ENCODE results near the gene MTHFD1L.

MTHFD1L gene

GRCh38 chr6:151059612-151060095, 194.2 kb downstream of the MTHFD1L start:
- Histone ChIP-seq H3K9me3 (ENCODE audit: control insufficient read depth, insufficient read depth, low read depth, low read length) (no peaks in the 10 kb centered on the region), H3K27ac (ENCODE audit: low read depth, low read length) (no peak overlapping the region), H3K9ac (ENCODE audit: low read length) (no peak overlapping the region), H3K4me3 (ENCODE audit: low read depth, low read length) (no peak overlapping the region), H3K36me3 (ENCODE audit: control insufficient read depth, insufficient read depth, low read length) (peaks cover 8% of the 10 kb centered on the region; the same call in 1 of the 2 replicates), H3K27me3 (ENCODE audit: control insufficient read depth, insufficient read depth, low read length) (no peaks in the 10 kb centered on the region), H3K4me1 (ENCODE audit: control insufficient read depth, insufficient read depth, low read length) (no peaks in the 10 kb centered on the region; the same call in 1 of the 2 replicates)

- no peaks in the 10 kb centered on the region; the same call in 1 of the 2 replicates for H3K4me1 ChIP-seq (ENCODE audit: control insufficient read depth, insufficient read depth, low read length)
These were observed 194.7 kb downstream of the MTHFD1L start for GRCh38 chr6:151060096-151060765.

GRCh38 chr6:151060766-151061531, 195.4 kb downstream of the MTHFD1L start:
- Histone ChIP-seq H3K9me3 (ENCODE audit: control insufficient read depth, insufficient read depth, low read depth, low read length) (no peaks in the 10 kb centered on the region), H3K9ac (ENCODE audit: low read length) (no peak overlapping the region), H3K36me3 (ENCODE audit: control insufficient read depth, insufficient read depth, low read length) (peaks cover 14% of the 10 kb centered on the region; the same call in 1 of the 2 replicates), H3K27me3 (ENCODE audit: control insufficient read depth, insufficient read depth, low read length) (no peaks in the 10 kb centered on the region), H3K4me1 (ENCODE audit: control insufficient read depth, insufficient read depth, low read length) (no peaks in the 10 kb centered on the region; the same call in 1 of the 2 replicates), H3K27ac (ENCODE audit: low read depth, low read length) (no peak overlapping the region), H3K4me3 (ENCODE audit: low read depth, low read length) (no peak overlapping the region)

More at GRCh38 chr6:151060096-151060765, 194.7 kb downstream of the MTHFD1L start:
- Histone ChIP-seq H3K27ac (ENCODE audit: low read depth, low read length) (no peak overlapping the region), H3K36me3 (ENCODE audit: control insufficient read depth, insufficient read depth, low read length) (peaks cover 10% of the 10 kb centered on the region; the same call in 1 of the 2 replicates), H3K9me3 (ENCODE audit: control insufficient read depth, insufficient read depth, low read depth, low read length) (no peaks in the 10 kb centered on the region), H3K9ac (ENCODE audit: low read length) (no peak overlapping the region), H3K4me3 (ENCODE audit: low read depth, low read length) (no peak overlapping the region), H3K27me3 (ENCODE audit: control insufficient read depth, insufficient read depth, low read length) (no peaks in the 10 kb centered on the region)

- H3K9me3 ChIP-seq (ENCODE audit: control insufficient read depth, insufficient read depth, low read depth, low read length): no peaks in the 10 kb centered on the region
- H3K9ac ChIP-seq (ENCODE audit: low read length): no peak overlapping the region
- H3K4me3 ChIP-seq (ENCODE audit: low read depth, low read length): no peak overlapping the region
- no peaks in the 10 kb centered on the region for H3K27me3 ChIP-seq (ENCODE audit: control insufficient read depth, insufficient read depth, low read length)
- no peak overlapping the region for H3K27ac ChIP-seq (ENCODE audit: low read depth, low read length)
- no peaks in the 10 kb centered on the region; the same call in 1 of the 2 replicates for H3K4me1 ChIP-seq (ENCODE audit: control insufficient read depth, insufficient read depth, low read length)
- peaks cover 6% of the 10 kb centered on the region; the same call in 1 of the 2 replicates for H3K36me3 ChIP-seq (ENCODE audit: control insufficient read depth, insufficient read depth, low read length)
These were observed 197.8 kb downstream of the MTHFD1L start for GRCh38 chr6:151063352-151063751.

- H3K9ac ChIP-seq (ENCODE audit: low read length): no peak overlapping the region
- no peaks in the 10 kb centered on the region for H3K27me3 ChIP-seq (ENCODE audit: control insufficient read depth, insufficient read depth, low read length)
- peaks cover 6% of the 10 kb centered on the region; the same call in 1 of the 2 replicates for H3K36me3 ChIP-seq (ENCODE audit: control insufficient read depth, insufficient read depth, low read length)
- no peaks in the 10 kb centered on the region; the same call in 1 of the 2 replicates for H3K4me1 ChIP-seq (ENCODE audit: control insufficient read depth, insufficient read depth, low read length)
- H3K9me3 ChIP-seq (ENCODE audit: control insufficient read depth, insufficient read depth, low read depth, low read length): no peaks in the 10 kb centered on the region
- no peak overlapping the region for H3K27ac ChIP-seq (ENCODE audit: low read depth, low read length)
- no peak overlapping the region for H3K4me3 ChIP-seq (ENCODE audit: low read depth, low read length)
These were observed 198.5 kb downstream of the MTHFD1L start for GRCh38 chr6:151063842-151064647.

- Histone ChIP-seq H3K9me3 (ENCODE audit: control insufficient read depth, insufficient read depth, low read depth, low read length) (no peaks in the 10 kb centered on the region), H3K27ac (ENCODE audit: low read depth, low read length) (no peak overlapping the region), H3K4me3 (ENCODE audit: low read depth, low read length) (no peak overlapping the region), H3K9ac (ENCODE audit: low read length) (no peak overlapping the region), H3K27me3 (ENCODE audit: control insufficient read depth, insufficient read depth, low read length) (no peaks in the 10 kb centered on the region), H3K4me1 (ENCODE audit: control insufficient read depth, insufficient read depth, low read length) (no peaks in the 10 kb centered on the region), H3K36me3 (ENCODE audit: control insufficient read depth, insufficient read depth, low read length) (peaks cover 11% of the 10 kb centered on the region; the same call in 1 of the 2 replicates)
These were observed 199.7 kb downstream of the MTHFD1L start for GRCh38 chr6:151065027-151065815.

- H3K9ac ChIP-seq (ENCODE audit: low read length): no peak overlapping the region
- H3K4me3 ChIP-seq (ENCODE audit: low read depth, low read length): no peak overlapping the region
- H3K36me3 ChIP-seq (ENCODE audit: control insufficient read depth, insufficient read depth, low read length): peaks cover 11% of the 10 kb centered on the region; the same call in 1 of the 2 replicates
- H3K9me3 ChIP-seq (ENCODE audit: control insufficient read depth, insufficient read depth, low read depth, low read length): no peaks in the 10 kb centered on the region
- H3K4me1 ChIP-seq (ENCODE audit: control insufficient read depth, insufficient read depth, low read length): no peaks in the 10 kb centered on the region
- H3K27me3 ChIP-seq (ENCODE audit: control insufficient read depth, insufficient read depth, low read length): no peaks in the 10 kb centered on the region
- H3K27ac ChIP-seq (ENCODE audit: low read depth, low read length): no peak overlapping the region
These were observed 202.4 kb downstream of the MTHFD1L start for GRCh38 chr6:151067684-151068596.

- no peaks in the 10 kb centered on the region for H3K9me3 ChIP-seq (ENCODE audit: control insufficient read depth, insufficient read depth, low read depth, low read length)
- peaks cover 11% of the 10 kb centered on the region; the same call in 1 of the 2 replicates for H3K36me3 ChIP-seq (ENCODE audit: control insufficient read depth, insufficient read depth, low read length)
- no peaks in the 10 kb centered on the region for H3K4me1 ChIP-seq (ENCODE audit: control insufficient read depth, insufficient read depth, low read length)
- H3K9ac ChIP-seq (ENCODE audit: low read length): no peak overlapping the region
- no peak overlapping the region for H3K4me3 ChIP-seq (ENCODE audit: low read depth, low read length)
- H3K27me3 ChIP-seq (ENCODE audit: control insufficient read depth, insufficient read depth, low read length): no peaks in the 10 kb centered on the region
- H3K27ac ChIP-seq (ENCODE audit: low read depth, low read length): no peak overlapping the region
These were observed 203.3 kb downstream of the MTHFD1L start for GRCh38 chr6:151068761-151069312.

- Histone ChIP-seq H3K4me3 (ENCODE audit: low read depth, low read length) (no peak overlapping the region), H3K27ac (ENCODE audit: low read depth, low read length) (no peak overlapping the region), H3K36me3 (ENCODE audit: control insufficient read depth, insufficient read depth, low read length) (peaks cover 11% of the 10 kb centered on the region; the same call in 1 of the 2 replicates)
These were observed 204.1 kb downstream of the MTHFD1L start for GRCh38 chr6:151069641-151070040.

More at GRCh38 chr6:151069641-151070040, 204.1 kb downstream of the MTHFD1L start:
- Histone ChIP-seq H3K9me3 (ENCODE audit: control insufficient read depth, insufficient read depth, low read depth, low read length) (no peaks in the 10 kb centered on the region), H3K4me1 (ENCODE audit: control insufficient read depth, insufficient read depth, low read length) (no peaks in the 10 kb centered on the region), H3K9ac (ENCODE audit: low read length) (no peak overlapping the region), H3K27me3 (ENCODE audit: control insufficient read depth, insufficient read depth, low read length) (no peaks in the 10 kb centered on the region)

All from HUES6 (cell line).